GM19043 (cell line): ENCODE results near the gene C1S.
"Not testable (repeated sequence)": the region's sequence is repeated elsewhere in the genome, so short reads cannot be mapped to it uniquely, and the experiment has no call there.

Experiments
- ATAC-seq: cut with Tn5 transposase; IDR thresholded peaks from one replicate; pipeline ENCODE4 v1.9.1; 2021; ENCODE audit warnings: low read depth; ENCODE audit not compliant: unreplicated experiment

C1S gene

DNA sequence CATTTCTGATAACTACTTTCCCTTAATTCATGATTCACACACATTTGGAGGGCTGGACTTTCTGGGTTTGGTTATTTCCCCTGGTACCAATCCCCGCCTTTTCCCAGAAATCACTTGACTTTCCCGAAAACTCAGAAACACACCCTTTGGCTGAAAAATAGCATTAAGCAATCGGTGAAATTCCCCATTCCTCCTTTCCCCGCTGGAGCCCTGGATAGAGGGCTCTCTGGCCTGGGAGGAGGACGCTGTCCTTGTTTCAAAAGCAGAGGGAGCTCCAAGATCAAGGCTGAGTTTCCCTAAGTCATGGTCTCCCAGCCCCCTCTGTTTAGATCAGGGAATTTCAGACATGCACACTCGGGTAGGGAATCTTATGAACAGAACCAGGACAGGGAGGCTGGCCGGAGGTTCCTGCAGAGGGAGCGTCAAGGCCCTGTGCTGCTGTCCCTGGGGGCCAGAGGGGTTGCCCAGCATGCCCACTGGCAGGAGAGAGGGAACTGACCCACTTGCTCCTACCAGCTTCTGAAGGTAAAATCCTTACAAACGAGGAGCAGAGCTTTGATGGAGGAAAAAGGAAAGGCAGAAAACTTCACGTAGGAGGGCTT is at the start of gene C1S:
Gene C1S, plus strand, starts transcription at position 366 of the 602 bp plus-strand sequence. CDS start 1,195 bp downstream, outside the sequence.
- no peak for ATAC-seq

DNA sequence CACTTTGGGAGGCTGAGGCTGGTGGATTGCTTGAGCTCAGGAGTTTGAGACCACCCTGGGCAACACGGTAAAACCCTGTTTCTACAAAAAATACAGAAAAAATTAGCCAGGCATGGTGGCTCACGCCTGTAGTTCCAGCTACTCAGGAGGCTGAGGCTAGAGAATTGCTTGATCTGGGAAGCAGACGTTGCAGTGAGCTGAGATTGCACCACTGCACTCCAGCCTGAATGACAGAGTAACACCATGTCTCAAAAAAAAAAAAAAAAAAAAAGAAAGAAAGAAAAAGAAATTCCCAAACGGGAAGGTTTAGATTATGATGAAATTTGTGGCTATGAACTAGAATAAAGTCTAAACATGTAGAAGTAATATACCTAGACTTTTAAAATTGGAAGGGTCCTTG is 49.1 kb upstream of the C1S start:
- ATAC-seq = not testable (repeated sequence)

DNA sequence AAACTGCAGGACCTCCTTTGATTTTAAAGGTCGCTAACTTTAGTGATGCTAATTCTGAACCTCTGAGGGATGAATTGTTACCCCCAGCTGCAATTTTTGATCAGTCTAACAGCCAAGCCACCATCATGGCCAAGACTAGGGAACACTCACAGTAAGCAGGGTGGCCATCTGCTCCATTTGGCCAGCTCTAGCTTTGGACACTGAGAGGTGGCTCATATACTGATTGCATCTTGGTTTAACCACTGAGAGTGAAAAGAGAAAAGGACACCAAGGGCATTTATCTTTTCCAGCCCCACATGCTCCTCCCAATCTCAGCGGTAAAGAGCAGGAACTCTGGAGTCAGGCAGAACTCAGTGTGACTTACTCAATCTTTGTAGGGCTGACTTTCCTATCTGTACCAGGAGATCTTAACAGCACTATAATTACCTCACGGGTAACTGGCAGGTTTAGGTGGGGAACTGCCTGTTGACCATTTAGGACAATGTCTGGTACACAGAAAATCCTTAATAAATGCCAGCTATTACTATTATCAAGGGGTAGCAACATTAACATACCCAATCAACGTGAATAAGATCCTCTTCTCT is 48.4 kb upstream of the C1S start:
- ATAC-seq = no peak

DNA sequence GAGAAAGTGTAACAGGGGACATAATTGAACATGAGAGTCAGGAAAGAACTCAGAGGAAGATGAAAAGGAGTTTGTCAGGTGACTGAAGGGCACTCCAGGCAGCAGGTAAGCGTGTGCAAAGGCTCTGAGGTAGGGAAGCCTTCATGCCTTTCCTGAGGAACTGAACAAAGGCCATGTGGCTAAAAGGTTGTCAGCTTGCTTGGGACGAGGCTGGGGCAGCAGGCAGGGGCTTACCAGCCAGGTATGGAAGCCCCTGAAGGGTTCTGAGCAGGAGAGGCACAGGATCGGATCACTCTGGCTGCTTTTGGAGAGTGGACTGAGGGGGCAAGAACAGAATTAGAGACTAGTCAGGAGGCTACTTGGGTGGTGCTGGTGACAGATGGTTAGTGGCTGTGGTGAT is 47.4 kb upstream of the C1S start:
- no peak for ATAC-seq

DNA sequence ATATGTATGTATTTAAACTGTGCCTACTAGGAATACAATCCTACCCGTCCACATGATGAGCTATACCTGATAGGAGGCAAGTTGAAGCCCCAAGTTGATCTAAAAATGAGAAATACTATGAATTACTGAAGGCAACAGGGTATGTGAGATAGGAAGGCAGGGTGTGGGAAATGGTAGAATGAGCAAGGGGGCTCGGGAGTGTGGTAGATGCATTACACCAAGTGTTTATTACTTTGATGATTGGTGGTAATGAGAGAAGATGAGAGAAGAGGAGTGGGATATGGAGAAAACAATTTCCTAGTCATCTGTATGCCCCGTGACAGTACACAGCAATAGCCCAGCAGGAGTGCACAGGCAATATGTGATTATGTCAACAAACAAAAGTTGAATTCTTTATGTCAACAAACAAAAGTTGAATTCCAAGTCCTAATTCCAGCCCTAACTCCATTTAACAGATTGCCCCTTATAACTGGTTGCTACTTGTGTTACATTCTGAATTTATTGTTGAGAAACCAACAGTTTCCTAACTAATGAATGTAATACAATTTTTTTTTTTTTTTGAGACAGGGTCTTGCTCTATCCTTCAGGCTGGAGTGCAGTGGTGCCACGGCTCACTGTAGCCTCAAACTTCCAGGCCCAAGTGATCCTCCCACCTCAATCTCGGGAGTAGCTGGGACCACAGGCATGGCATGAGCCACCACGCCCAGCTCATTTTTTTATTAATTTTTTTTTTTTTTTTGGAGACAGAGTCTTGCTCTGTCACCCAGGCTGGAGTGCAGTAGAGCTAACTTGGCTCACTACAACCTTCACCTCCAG is 44.8 kb upstream of the C1S start:
- ATAC-seq = no peak

DNA sequence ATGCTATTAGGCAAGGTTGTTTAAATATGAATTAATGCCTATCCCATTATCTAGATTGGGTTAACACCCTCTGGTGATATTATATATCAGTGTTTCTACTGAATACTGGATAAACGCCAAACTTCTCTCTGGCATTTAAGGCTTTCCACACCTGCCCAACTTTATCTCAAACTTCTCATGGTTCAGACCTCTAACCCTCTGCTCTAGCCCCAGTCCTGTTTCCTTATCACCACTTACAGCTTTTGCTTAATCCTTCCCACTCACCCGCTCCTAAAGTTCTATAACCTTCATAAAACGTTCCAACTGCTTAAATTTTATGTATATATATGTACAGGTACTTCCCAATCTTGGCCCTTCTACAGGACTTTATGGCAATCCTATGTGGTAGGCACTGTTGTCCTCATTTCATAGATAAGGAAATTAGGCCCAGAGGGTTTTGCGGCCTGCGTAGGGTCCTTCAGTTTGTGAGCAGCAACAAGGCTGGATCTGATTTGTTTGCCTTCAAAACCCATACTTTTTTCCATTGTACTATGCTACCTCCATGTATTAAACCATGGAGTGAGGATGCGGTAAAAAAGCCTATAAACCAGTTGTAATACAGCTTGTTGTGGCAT is 43.5 kb upstream of the C1S start:
- ATAC-seq = no peak

DNA sequence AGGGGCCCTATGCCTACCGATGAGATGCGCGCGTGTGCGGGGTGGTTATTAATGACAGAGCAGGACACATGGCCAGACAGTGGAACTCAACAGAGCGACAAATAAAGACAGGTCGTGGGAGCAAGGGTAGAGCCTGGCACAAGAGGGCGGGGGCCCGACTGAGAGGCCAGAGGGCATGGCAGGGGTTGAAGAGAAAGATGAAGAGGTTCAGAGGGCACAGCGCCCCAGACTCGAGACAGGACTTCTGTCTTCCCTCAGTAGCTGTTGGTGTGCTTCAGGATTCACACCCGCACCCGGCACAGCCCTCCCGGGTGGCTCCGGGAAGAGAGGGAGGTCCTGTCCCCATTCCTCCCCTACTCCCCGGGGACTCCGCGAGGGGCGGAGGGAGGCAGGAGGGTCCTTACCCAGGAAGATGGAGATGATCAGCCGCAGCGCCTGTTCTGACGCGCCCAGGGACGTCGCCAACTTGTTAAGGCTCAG is 42.6 kb upstream of the C1S start:
- ATAC-seq = peak; percentile 26

DNA sequence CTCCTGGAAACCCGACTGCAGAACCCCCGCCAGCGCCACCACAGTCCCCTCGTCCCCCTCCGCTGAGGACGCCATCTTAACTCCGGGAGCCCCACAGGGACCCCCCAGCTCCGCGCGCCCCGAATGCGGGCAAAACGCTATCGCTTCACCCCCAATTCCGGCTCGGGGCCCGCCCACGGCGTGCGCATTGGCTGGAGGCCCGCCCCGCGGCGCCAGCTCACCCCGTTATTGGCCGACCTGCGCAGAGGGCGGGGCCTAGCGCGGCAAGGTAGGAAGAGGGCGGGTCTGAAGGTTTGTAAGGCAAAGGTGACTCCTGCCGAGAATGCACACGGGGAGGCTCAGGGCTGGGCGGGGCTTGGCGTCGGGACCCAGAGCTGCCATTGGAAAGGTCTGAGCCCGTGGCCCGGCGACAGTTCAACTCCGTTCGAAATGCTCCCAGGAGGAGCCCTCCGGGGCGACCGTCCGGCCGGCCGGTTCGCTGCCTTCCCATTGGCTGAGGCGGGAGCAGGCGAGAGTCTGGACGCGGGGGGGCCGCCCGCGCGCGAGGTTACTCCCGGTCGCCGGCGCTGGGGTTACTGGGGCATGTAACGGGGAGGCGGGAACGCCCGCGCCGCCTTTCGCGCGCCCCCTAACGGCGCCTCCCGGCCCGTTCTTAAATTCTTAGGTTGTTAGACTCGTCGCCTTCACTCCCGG is 42.0 kb upstream of the C1S start, which contains the start of gene LPCAT3:
Gene LPCAT3, minus strand, starts transcription at position 127 of the 693 bp plus-strand sequence. Its CDS starts 52 bp downstream, at position 75.
- peak; percentile 89 for ATAC-seq

DNA sequence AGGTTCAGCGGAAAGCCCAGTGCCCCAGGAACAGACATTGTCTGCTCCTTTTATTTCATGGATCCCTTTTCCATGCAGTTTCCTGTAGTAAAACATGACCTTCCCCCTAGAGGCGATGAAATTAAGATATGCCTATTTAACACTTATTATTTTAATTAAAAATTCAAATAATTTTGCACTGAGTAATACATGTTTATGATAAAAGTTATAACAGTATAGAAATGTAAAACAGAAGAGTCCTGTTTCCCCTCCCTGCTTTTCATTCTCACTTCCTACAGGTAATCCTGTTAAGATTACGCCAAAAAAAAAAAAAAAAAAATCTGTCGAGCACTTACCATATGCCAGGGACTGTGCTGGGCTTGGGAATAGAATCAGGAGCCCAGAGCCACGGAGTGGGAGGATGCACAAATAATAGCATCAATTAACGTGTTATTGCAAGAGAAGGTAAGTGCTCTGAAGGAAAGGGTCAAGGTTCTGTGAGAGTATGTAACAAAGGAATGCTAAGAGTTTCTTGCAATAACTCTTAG is 41.4 kb upstream of the C1S start:
- no peak for ATAC-seq

DNA sequence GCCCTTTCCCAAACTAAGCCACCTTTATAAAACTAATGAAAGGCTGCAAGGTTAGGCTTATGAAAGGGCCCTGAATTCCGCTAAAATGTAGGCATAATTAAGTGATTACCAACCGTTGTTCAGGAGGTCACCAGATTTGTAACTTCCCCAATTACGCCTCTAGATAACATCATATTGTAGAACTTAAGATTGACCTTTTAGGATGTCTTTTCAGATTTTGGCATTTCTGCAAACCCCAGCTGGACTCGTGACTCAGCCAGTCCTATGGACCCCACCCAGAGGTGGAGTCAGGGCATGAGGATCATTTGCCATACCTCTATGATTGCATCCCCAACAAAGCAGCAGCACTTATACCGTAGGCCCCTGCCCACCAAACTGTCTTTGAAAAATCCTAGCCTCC is 38.6 kb upstream of the C1S start:
- ATAC-seq = no peak

DNA sequence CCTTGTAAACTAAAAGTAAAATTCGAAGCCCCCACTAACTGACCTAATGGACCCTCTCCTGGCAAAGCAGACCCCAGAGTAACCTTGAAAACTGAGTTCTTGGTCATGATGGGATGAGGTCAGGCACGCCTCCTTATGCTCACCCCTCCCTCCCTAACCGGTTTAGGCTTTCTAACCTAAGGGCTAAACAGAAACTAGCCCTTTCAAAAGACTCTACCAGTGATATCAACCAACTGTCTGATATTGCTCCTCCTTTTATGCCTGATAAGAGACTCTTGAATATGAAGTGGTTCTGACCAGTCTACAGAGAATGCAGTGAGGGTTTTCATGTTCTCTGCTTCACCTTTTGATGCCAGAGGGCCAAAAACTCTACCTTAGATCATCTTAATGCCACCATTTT is 37.4 kb upstream of the C1S start:
- no peak for ATAC-seq

DNA sequence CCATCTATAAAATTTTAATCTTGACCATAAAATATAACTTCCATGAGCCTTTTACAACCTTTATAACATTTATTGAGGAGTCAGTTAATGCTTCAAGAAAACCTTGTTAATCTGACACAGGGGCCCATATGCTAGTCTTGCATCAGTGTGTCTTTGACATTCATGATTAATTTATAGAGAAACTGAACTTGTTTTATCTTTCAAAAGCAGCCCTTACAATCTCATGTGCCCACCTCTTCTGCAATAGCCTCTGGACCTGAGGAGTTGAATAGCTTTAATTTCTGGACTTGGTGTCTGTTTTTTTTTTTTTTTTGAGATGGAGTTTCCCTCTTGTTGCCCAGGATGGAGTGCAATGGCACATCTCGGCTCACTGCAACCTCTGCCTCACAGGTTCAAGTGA is 33.7 kb upstream of the C1S start:
- no peak for ATAC-seq

DNA sequence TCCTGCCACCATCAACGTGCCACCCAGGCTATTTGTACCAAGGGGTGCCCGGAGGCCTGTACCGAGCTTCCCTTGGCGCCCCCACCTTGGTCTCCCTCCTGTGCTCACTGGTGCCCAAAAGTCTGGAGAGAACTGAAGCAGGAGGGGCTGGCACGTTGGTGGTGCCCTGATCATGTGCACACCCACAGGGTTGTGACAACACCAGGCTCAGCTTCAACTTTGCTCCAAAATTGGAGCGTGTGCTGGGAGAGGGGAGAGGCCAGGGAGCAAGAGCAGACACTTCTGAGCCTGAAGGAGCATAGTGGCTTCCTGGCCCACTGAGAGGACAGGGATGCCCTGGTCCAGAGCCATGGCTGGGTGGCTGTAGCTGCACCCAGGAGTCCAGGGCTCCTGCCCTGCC is 29.2 kb upstream of the C1S start:
- no peak for ATAC-seq

DNA sequence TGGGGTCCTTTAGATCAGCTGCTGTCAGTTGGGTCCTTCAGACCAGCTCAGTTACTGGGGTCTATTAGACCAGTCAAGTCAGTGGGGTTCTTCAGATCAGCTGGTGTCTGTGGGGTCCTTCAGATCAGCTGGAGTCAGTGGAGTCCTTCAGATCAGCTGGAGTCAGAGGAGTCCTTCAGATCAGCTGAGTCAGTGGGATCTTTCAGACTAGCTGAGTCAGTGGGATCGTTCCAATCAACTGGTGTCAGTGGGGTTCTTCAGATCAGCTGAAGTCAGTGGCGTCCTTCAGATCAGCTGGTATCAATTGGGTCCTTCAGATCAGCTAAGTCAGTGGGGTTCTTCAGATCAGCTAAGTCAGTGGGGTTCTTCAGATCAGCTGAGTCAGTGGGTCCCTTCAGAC is 27.5 kb upstream of the C1S start:
- no peak for ATAC-seq

DNA sequence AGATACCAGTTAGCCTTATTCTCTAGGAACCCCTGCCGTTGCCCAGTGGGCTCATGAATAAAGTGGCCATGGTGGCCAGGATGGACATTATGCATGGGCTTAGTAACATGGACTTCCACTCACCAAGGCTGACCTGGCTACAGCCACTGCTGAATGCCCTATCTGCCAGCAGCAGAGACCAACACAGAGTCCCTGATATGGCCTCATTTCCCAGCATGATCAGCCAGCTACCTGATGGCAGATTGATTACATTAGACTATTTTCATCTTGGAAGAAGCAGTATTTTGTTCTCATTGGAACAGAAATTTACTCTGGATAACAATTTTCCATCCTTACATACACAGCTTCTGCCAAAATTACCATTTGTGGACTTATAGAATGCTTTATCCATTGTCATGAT is 26.1 kb upstream of the C1S start:
- ATAC-seq = no peak

DNA sequence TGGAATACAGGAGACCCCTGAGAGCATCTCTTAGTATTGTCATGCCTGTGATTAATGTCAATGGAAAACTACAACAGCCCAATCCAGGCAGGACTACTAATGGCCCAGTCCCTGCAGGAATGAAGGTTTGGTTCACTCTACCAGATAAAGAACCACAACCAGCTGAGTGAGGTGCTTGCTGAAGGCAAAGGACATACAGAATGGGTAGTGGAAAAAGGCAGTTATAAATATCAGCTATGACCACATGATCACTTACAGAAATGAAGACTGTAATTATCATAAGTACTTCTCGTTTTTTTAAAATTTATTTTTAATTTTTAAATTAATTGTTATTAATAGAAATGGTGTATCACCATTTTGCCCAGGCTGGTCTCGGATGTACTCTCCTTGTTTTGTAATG is 25.1 kb upstream of the C1S start:
- ATAC-seq = no peak

DNA sequence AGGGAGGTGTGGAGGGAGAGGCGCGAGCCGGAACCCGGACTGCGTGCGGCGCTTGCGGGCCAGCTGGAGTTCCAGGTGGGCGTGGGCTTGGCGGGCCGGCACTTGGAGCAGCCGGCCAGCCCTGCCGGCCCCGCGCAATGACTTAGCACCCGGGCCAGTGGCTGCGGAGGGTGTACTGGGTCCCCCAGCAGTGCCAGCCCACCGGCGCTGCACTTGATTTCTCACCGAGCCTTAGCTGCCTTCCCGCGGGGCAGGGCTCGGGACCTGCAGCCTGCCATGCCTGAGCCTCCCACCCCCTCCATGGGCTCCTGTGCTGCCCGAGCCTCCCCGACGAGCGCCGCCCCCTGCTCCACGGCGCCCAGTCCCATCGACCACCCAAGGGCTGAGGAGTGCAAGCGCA is 23.1 kb upstream of the C1S start:
- not testable (repeated sequence) for ATAC-seq

DNA sequence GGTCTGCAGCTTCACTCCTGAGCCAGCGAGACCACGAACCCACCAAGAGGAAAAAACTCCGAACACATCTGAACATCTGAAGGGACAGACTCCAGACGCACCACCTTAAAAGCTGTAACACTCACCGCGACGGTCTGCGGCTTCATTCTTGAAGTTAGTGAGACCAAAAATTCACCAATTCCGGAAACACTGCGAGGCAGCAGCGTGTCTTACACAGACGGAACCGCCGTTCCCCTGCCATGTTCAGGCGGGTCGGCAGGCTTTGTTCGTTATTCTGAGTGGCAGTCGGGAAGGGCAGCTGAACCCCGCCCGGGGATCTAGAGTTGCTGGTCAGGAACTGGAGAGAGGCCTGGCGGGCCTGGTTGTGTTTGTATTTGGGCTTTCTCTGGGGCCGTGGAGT is 21.9 kb upstream of the C1S start:
- ATAC-seq = no peak

DNA sequence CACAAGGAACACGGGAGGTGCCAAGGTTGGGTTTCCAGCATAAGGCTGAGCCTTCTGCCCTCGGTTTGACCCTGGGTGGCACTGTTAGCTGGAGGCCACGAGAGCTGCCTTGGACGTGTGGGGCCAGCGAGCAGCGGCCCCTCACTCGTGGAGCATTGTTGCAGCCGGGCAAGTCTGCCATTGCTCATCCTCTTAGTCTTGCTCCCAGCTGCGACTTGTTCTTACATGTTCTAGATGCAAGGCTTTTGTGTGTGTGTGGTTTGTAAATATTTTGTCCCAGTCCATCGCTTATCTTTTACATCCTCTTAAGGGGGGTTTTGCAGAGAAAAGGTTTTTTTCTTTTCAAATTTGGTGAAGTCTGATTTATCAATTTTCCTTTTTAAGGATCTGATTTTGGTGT is 21.1 kb upstream of the C1S start:
- no peak for ATAC-seq

DNA sequence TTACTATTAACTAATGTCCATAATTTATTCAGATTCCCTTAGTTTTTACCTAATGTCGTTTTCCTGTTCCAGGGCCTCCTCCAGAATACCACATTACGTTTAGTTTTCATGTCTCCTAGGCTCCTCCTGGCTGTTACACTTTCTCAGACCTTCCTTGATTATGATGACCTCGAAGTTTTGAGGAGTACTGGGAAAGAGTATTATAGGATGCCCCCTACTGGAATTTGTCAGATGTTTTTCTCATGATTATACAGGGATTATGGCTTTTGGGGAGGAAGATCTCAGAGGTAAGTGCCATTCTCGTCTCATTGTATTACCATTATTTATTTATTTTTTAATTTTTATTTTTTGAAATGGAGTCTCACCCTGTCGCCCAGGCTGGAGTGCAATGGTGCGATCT is 17.7 kb upstream of the C1S start:
- no peak for ATAC-seq
